HG03196 (cell line): ENCODE results near the gene C3.

Experiments used
- ATAC-seq: cut with Tn5 transposase; IDR thresholded peaks from one replicate; pipeline ENCODE4 v1.9.1; 2021; ENCODE audit not compliant: unreplicated experiment

C3 gene

DNA sequence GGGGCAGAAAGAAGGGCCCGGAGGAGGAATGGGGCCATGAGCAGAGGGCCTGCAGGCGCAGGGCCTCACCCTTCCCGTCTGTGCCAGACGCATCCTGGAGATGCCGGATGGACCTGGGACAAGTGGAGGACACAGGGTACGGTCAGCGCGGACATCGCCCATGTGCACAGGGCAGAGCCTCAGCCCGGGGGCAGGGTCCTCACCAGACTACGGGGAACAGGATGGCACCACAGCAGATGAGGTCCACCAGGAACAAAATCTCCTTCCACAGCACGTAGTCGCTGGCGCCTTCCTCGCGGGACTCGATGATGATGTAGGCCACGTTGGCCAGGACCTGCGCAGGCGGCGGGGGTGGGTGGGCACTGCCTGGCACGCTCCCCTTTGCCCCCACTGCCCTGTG lies 11.4 kb upstream of the C3 start:
- no peak for ATAC-seq

GRCh38 chr19:6730941-6731670 lies 10.7 kb upstream of the C3 start:
- ATAC-seq, result no peak

DNA sequence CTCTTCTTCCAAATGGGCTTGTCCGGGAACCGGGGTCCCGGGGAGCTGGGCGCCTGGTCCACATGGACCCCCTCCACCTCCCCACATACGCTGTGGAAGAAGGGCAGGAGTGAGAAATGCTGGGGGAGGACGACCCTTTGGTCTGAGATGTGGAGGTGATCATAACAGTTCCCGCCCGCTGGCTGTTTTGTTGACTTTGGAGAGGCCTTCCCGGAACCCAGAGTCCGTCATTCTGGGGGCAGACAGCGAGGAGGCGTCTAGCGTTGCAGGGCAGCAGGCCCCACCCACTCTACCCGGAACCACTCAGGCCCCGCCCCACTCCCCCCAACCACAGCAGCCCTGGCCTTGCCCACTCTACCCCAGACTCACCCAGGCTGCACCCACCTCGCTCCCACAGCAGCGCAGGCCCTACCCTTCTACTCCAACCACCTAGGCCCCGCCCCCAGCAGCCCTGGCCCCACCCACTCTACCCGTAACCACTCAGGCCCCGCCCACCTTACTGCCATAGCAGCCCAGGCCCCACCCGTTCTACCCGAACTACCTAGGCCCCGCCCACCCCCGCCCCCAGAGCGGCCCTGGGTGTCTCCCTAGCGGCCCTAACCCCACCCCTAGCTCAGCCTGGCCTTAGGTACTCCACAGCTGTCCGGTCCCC lies 9.8 kb upstream of the C3 start:
- ATAC-seq, result no peak

DNA sequence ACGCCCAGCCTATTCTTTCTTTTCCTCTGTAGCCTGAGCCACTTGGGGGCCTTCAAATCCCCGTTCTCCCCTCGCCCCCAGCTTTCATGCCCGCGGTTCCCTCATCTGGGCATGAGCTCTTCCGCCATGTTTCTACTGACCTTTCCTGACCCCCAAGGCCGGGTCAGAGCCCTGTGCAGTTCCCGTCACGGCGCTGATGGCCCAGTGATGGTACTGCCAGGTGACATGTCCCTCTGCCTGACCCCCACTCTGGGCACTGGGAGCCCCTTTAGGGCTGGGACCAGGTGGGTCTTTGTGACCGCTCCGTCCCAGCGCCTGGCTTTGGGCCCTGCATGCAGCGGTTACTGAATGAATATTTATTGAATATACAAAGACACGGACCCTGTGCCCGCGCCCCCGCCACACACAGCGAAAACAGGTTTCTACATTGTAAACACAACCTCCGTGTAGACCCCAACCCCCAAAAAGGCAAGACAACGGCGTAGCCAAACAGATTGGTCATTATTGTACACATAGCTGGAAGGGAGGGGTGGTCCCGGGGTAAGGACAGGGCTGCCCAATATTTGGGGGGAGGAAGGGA lies 9.2 kb upstream of the C3 start:
- ATAC-seq, result no peak

GRCh38 chr19:6728346-6728745 lies 7.9 kb upstream of the C3 start:
- no peak for ATAC-seq

- ATAC-seq, result no peak
Observed at GRCh38 chr19:6725513-6726231, 5.2 kb upstream of the C3 start.

DNA sequence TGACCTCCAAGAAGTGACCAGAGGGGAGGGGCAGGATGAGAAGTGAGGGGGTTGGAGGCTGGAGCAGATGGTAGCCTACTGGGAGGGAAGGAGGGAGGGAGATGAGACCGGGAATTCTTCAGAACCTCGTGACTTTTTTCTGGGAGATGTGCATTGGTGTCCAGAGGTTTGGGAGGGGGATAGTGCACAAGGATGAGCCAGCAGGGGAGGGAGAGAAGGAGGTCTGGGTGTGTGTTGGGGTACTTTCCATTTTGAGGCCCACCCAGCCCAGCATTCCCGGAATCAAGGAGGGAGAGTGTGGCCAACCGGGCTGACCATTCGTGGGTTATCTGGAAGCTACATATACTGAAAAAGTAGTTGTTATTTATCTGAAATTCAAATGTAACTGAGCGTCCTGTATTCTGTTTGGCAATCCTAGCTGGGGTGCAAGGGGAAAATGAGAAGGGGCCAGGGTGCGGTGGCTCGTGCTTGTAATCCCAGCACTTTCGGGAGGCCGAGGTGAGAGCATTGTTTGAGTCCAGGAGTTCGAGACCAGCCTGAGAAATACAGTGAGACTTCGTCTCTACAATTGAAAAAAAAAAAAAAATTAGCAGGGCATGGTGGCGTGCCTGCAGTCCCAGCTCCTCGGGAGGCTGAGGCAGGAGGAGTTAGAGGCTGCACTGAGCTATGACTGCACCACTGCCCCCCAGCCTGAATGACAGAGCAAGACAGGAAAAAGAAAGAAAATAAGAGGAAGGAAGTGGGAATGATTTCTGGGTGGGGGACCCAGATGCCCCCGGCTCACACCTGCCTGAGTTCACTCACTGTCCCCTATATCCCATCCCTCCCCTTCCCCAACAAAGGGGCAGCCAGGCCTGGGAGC lies 4.4 kb upstream of the C3 start:
- no peak for ATAC-seq

- ATAC-seq, result no peak
Observed at GRCh38 chr19:6723738-6724137, 3.3 kb upstream of the C3 start.

- no peak for ATAC-seq
Observed at GRCh38 chr19:6723108-6723618, 2.7 kb upstream of the C3 start.

GRCh38 chr19:6721773-6722172 lies 1.3 kb upstream of the C3 start:
- ATAC-seq, result no peak

GRCh38 chr19:6721138-6721474 lies 656 bp upstream of the C3 start:
- ATAC-seq, result no peak

DNA sequence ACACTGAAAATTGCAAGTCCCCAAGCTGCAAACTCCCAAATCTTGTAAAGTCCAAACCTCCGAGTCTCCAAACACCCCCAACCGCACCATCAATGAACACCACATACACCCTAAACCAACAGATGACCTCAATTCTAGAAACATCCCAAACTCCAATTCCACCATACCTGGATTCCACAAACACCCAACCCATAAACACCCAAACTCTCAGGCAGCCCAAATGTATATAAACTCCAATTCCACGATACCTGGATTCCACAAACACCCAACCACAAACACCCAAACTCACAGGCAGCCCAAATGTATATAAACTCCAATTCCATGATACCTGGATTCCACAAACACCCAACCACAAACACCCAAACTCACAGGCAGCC lies 470 bp downstream of the C3 start:
- ATAC-seq, result no peak

DNA sequence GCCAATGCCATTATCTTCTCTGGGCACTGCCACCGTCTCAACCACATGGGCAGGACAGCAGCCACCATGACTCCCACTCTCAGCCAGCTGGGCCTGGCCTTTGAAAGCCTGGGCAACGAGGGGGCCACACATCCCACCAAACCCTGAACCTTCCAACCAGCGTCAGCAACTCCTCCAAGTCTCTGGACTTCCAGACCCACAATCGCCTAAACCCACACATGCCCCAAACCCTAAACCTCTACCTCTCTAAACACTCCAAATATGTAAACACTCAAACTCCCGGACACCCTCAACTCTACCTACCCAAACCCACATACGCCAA lies 949 bp downstream of the C3 start:
- no peak for ATAC-seq

GRCh38 chr19:6718741-6719539 lies 1.5 kb downstream of the C3 start:
- ATAC-seq, result no peak

DNA sequence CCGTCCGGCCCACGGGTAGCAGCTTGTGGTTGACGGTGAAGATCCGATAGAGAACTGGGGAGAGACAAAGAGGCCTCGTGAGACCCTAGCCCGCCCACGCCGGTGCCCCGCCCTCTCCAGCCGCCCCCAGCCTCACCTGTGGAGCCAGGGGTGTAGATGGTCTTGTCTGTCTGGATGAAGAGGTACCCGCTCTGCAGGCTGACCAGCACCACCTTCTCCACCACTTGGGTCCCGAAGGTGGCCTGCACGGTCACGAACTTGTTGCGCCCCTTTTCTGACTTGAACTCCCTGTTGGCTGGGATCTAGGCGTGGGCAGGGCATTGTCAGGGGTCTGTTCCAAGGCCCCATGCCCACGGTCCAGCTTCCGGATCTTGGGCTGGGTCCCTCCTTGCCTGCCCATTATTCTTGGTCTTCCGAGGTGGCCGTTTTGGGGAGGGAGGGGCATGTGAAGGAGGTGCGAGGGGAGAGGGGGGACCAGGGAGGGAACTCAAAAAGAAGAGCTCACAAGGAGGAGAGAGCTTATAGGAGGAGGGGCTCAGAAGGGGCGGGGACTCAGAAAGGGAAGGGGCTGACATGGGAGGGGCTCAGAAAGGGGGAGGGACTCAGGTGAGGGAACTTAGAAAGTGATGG lies 2.2 kb downstream of the C3 start:
- no peak for ATAC-seq

DNA sequence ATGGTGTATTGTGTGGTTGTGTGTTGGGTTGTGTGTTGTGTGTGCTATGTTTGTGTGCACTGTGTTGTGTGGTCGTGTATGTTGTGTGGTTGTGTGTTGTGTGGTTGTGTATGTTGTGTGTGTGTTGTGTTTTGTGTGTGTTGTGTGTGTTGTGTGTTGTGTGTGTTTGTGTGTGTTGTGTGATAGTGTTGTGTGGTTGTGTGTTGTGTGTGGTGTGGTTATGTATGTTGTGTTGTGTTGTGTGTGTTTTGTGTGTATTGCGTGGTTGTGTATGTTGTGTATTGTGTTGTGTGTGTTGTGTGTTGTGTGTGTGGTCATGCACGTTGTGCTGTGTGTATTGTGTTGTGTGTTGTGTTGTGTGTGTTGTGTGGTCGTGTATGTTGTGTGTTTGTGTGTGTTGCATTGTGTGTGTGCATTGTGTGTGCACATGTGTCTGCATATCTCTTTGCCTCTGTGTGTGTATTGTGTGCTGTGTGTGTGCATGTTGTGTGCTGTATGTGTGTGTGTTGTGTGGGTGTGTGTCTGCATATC lies 2.9 kb downstream of the C3 start:
- no peak for ATAC-seq

DNA sequence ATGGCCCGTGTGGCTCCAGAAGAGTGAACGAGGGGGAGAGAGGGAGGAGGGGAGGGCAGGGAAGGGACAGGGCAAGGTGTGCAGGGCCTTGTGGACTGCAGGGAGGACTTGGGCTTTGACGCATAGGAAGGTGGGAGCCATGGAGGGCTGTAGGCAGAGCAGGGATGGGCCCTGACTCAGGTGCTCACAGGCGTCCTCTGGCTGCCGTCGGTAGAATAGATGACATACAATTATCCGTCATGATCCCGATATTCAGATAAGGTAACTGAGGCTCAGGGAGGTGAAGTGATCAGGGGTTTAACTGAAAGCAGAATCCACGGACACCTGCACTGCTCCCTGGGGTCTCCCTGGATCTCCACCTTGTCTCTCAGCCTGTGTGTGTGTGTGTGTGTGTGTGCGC lies 3.4 kb downstream of the C3 start:
- no peak for ATAC-seq

DNA sequence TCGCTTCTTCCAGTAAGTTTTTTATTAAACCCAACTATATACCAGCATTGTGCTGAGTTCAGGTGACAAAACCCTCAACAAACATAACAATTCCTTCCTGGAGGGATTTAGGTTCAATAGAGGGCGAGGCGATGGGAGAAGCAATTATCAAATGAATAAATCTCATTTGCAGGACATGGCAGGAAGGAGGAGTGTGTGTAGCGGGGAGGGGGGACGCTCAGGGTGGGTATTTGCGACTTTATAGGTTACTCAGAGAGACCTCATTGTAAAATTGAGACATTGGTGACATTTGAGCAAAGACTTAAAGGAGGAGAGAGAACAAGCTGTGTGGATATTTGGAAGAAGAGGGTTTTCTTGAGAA lies 3.9 kb downstream of the C3 start:
- no peak for ATAC-seq

DNA sequence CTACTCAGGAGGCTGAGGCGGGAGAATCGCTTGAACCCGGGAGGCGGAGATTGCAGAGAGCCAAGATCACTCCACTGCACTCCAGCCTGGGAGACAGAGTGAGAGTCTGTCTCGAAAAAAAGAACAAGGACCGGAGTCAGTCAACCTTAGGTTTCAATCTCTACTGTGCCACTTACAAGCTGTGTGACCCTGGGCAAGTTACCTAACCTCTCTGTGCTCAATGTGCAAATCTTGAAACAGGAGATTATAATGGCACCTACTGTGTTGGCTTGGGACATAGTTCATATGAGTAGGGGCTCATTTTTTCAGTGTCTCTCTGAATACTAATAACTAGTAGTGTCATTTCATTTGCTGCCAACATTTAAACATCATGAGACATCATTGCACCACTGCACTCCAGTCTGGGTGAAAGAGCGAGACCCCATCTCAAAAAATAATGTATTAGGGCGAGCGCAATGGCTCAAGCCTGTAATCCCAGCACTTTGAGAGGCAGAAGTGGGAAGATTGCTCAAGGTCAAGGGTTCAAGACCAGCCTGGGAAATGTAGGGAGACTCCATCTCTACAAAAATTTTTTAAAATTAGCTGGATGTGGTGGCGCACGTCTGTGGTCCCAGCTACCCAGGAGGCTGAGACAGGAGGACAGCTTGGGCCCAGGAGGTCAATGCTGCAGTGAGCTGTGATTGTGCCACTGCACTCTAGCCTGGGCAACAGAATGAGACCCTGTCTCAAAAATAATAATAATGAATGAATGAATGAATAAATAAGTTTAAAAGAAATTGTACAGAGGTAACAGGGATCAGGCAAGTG lies 5.5 kb downstream of the C3 start:
- no peak for ATAC-seq
